ENCODE data around the gene UBE2A.

DNA sequence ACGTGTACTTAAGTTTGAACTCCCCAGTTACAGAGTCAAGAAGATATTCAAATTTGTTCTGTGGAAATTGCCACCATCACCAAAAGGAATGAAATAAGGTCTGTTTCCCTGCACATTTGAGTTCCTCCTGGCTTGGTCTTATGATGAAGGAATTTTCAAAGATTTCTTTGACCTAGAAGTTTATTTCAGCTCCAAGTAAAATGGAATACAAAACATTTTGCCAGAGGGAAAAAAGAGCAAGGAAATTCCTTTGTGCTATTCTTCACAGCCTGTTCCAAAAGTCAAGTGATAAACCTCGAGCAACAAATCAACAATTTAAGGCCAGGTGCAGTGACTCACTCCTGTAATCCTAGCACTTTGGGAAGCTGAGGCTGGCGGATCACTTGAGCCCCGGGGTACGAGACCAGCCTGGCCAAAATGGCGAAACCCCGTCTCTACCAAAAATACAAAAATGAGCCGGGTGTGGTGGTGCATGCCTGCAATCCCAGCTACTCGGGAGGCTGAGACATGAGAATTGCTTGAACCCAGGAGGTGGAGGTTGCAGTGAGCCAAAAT is 28.4 kb downstream of the UBE2A start:
- TF ChIP-seq POLR2AphosphoS5 (IDR thresholded peaks at IDR 0.05) (no peak), EP300 (IDR thresholded peaks at IDR 0.05) (no peak)
- TF ChIP-seq, protein P1, sequence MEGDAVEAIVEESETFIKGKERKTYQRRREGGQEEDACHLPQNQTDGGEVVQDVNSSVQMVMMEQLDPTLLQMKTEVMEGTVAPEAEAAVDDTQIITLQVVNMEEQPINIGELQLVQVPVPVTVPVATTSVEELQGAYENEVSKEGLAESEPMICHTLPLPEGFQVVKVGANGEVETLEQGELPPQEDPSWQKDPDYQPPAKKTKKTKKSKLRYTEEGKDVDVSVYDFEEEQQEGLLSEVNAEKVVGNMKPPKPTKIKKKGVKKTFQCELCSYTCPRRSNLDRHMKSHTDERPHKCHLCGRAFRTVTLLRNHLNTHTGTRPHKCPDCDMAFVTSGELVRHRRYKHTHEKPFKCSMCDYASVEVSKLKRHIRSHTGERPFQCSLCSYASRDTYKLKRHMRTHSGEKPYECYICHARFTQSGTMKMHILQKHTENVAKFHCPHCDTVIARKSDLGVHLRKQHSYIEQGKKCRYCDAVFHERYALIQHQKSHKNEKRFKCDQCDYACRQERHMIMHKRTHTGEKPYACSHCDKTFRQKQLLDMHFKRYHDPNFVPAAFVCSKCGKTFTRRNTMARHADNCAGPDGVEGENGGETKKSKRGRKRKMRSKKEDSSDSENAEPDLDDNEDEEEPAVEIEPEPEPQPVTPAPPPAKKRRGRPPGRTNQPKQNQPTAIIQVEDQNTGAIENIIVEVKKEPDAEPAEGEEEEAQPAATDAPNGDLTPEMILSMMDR (IDR thresholded peaks at IDR 0.05): no peak

Measured in esophagus muscularis mucosa (tissue), 4 donors.